Stimulated activated CD4-positive, alpha-beta T cell treated with anti-CD3 and anti-CD28 coated beads, TNF-alpha, amount 100 ng/mL, for 4 hours (primary cell): ENCODE measurements around the gene GPHA2.
"Not testable (repeated sequence)": the region's sequence is repeated elsewhere in the genome, so short reads cannot be mapped to it uniquely, and the experiment has no call there.

ENCODE experiments used
- DNase-seq, 3 experiments: peaks; one replicate each; pipeline ENCODE4 v3.0.0-alpha.2; 2020; ENCODE audit warnings: low read depth in 3 of 3

Gene GPHA2, protein sequence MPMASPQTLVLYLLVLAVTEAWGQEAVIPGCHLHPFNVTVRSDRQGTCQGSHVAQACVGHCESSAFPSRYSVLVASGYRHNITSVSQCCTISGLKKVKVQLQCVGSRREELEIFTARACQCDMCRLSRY

DNA sequence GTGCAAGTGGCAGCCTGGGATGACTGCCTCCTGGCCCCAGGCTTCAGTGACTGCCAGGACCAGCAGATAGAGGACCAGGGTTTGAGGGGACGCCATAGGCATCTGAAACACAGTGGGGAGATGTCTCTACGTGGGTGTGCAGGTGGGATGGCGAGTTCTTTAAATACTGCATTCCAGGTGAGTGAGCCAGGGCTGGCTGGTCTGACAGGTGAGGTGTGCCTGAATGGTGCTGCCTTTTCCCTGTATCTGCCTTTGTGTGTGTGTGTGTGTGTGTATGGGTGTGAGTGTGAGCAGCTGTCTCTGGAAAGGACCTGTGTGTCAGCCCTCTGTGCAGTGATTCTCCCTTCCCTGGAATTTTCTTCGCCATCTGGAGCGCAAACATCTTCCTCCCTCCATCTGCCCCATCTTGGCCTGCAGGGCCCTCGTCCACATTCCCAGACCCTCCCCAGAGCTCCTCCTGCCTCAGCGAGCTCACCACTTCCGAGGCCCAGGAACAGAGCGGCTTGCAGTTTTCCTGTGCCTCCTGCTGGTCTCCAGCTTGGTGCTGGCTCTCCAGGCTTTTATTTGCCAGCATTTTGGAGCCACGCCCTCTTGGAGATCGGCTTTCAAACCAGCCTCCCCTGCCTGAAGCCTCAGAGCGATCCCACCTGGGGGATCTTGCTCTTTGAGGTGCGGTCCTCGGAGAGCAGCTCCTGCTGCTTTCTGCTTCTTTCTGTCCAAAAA is at the start of gene GPHA2:
TSS of gene GPHA2 (minus strand) at position 535 of the 723 bp plus-strand sequence. CDS start at position 102, 433 bp downstream.
- no peak for DNase-seq

DNA sequence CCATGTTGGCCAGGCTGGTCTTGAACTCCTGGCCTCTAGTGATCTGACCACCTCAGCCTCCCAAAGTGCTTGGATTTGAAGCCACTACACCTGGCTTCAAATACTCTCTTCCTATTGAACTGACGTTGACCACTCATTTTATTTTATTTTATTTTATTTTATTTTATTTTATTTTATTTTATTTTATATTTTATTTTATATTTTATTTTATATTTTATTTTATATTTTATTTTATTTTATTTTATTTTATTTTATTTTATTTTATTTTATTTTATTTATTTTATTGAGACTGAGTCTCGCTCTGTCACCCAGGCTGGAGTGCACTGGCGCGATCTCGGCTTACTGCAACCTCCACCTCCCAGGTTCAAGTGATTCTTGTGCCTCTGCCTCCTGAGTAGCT is 47.6 kb upstream of the GPHA2 start:
- DNase-seq: not testable (repeated sequence)

DNA sequence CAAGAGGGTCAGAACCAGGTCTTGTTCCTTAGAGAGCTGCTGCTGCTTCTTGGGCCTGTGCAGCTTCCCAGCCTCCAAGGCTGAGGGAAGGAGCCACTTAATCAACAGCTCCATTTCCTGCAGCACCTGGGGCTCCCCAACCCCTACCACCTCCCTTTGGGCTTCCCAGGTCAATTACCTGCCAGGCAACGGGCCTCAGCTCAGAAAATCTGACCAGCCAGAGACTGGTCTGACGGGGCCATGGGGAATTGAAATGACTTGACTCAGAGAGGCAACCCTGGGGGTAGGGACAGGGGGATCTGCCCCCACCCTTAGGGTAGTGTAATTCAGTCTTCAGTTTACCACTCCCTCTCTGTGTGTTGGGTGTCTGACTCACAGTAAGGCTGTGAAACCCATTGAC is 41.0 kb upstream of the GPHA2 start:
- no peak for DNase-seq

DNA sequence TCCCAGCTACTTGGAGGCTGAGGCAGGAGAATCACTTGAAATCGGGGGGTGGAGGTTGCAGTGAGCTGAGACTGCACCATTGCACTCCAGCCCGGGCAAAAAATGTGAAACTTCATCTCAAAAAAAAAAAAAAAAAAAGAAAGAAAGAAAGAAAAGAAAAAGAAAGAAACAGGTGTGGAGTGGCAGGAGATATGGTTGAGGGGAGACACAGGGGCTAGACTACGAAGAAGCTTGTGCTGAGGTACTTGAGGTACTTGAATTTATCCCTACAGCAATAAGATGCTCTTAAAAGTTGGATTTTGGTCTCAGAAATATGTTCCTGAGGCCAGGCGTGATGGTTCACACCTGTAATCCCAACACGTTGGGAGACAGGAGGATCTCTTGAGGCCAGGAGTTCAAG is 38.4 kb upstream of the GPHA2 start:
- DNase-seq: no peak

DNA sequence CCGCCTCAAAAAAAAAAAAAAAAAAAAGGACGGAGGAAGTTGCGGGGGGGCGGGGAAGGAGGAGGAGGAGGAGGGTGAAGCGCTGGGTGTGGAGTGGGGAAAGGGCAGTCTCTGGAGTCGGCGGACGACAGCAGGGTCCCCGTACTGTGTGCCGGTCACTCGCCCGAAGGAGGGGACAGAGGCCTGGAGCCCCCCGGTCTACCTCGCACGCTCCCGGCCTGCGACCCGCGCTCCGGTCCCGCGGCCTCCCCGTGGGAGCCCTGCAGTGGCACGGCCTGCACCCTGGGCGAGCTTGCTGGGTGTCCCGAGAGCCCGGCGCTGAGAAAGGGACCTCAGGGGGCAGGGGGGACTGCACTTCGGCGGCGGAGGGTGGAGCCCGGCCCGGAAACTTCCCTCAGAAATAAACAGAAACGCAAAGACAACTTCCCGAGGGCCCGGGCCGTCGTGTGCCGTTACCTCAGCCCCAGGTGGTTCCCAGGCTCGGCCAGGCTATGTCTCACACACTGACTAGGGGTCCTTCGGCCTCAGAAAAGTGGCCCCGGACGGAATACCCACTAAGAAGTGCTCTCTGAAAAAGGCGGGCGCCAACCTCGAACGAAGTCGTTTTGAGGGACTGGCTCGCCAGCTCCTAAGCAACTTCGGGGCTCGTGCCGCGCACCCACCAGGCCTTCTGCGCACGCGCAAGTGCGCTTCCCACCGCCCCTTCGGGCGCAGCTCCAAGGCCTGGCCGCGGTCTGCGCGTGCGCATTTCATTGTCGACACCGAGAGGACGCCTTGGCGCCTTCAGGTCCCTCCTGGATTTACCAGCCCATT is 35.9 kb upstream of the GPHA2 start, which contains the start of gene MAJIN:
TSS of gene MAJIN (minus strand) at position 688 of the 813 bp plus-strand sequence. CDS start 12,703 bp downstream, outside the sequence.
- DNase-seq: peak; percentile 80 to 91 (median 85)

DNA sequence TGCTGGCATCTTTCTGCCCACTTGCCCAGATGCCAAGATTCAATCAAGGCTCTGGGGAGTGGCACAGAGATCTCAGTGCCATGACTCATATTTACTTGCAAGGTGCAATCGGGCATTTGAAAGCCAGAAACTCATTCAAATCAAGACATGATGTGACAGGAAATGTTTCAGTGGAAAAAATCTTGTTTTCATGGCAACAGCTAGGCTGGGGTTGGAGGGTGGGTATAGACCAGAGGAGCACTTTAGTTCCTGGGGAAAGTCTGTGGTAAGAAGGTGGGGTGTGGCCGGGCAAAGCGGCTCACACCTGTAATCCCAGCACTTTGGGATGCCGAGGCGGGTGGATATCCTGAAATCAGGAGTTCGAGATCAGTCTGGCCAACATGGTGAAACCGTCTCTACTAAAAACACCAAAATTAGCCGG is 35.0 kb upstream of the GPHA2 start:
- no peak for DNase-seq

DNA sequence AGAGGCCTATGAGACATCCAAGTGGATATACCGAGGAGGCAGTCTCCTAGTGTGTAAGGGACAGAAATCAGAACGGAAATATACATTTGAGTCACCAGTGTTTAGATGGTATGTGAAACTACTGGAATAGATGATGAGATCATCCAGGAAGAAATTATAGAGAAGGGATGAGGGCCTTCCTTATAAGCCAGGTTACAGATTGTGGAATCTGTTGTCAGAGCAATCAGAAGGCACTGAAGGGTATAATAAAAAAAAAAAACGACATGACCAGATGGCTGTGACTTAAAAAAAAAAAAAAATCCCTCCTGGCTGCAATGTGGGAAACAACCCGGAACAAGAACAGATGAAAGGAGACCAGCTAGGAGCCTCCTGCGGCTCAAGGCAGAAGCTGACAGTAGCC is 33.5 kb upstream of the GPHA2 start:
- DNase-seq: no peak

DNA sequence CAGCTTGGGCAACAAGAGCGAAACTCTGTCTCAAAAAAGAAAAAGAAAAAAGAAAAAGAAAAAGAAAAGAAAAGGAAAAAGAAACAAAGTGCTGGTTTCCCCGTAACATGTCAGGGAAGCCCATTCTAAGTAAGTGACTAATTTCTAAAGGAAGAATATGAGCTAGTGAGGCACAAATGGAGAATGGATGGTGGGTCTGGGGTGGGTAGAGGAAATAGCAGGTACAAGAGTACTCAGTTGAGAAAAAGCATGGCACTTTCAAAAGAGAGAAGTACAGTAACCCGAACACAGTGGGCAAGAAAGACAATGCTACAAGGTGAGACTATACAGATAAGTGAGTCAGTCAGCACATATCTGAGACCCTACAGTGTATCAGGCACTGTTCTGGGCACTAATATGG is 31.7 kb upstream of the GPHA2 start:
- DNase-seq: no peak

DNA sequence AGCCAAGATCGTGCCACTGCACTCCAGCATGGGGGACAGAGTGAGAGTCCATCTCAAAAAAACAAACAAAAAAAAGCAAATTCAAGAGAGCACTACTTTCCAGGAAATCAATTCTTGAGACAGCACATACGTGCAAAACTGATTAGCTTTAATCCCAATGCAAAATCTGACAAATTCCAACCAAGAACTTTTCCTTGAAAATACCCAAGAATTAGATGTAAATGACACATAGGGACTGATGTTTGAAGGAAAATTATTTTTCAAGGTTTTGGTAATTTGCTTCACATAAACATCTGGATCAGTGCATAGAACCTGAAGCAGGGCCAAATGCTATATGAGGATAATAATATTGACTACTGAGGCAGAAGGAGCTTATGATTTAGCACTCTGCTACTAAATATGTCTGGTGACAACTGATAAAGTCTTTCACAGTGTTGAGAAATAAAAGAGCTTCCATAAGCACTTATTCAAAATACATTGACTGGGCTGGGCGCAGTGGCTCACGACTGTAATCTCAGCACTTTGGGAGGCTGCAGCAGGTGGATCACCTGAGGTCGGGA is 27.5 kb upstream of the GPHA2 start:
- DNase-seq: no peak

DNA sequence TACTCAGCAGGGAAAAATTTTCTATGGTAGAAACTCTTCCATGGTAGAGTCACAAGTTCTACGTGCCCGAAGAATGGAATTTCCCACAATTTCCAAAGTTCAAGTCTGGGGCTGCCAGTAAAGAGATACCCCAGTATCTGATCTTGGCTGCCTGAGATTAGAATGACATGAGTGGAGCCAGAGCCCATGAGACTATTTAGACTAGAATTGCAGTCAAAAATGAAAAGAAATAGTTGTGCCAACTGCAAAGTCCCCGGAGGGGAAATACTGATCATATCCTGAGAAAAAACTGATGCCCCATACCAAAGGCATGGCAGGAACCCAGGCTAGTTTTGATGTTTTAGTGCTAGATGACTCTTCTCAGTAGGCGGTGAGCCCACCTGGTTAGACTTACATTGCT is 25.0 kb upstream of the GPHA2 start:
- no peak for DNase-seq

DNA sequence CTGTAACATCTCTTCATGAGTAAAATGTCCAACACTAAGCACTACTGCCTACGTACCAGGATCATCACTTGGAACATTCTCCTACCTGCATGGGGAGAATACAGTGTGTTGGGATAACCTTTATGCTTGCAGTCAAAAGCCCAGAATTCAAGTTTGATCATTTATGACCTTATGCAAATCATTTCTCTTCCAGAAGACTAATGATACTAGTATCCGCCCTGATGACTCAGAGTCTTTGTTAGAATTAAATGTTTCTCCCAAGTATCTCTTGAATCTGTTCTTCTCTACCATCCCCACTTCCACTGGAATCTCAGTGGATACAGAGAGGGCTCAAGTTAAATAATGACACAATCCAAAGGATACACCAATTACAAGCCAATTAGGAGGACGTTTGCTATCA is 23.8 kb upstream of the GPHA2 start:
- DNase-seq: no peak

DNA sequence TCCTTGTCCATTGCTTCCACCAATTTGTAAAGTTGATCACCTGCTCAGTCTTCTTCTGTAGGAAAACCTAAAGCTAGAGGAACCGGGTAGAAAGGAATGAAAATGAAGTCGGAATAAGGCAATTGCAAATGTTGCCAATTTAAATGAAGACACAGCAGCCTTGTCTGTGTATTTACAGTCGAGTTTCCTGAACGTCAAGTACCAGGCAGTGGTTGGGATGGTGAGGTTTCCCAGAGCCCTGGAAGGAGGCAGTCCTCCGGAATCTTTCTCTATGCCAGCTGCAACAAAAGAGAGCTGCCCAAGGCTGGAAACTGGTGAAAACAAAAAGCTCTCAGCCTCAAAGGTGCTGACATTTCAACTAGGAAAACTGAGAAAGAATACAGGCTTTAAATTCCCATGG is 18.5 kb upstream of the GPHA2 start:
- DNase-seq: no peak

DNA sequence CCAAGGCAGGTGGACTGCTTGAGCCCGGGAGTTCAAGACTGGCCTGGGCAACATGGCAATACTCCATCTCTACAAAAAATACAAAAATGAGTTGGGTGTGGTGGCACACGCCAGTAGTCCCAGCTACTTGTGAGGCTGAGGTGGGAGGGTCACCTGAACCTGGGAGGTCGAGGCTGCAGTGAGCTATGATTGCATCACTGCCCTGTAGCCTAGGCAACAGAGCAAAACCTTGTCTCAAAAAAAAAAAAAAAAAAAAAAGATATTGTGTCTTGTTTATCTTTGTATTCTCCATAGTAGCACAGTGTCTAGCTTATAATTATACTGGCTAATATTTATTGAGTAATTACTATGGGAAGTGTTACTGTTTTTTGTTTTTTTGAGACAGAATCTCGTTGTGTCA is 15.8 kb upstream of the GPHA2 start:
- no peak for DNase-seq

DNA sequence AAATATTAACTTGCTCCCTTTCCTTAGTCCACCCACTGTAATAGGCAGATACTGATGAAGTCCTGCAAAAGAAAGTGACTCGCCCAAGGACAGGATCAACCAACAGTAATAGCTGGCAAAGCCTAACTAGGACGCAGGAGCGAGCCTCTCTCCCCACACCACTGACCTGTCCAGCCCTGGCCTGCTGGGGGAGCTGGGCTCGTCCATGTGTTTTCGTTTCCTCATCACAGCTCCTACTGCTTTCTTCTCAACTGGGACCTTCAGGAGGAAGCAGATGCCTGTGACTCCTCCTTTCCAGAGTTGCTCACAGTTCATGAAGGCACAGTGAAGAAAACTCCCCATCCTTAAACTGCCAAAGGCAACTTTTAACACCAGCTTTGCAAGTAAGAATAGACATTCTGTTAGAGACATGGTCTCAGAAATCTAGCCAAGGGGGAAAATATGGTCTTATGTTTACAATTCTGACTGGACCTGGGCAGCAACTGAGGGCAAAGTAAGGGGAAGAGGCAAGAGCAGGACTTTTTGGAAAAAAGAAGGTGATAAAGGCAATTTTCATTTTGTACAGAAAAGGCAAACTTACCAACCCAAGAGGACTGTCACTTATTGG is 11.6 kb upstream of the GPHA2 start:
- DNase-seq: no peak

DNA sequence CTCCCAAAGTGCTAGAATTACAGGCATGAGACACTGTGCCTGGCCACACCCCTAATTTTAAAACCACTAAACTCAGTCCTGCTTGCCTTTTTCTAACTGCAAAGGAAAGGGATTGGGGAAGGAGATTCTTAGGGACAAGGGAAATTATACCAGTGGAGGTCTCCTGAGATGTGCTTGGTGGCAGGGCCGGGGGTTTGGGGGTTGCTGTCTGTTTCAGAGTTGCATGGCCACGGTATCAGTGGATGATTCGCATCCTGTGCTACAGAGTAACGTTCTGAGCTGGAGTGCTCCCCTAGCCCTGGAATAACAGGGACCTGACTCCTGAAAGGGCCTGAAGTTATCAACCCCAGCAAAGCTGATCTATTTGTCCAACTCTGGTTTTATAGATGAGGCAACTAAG is 846 bp upstream of the GPHA2 start:
- DNase-seq: no peak

DNA sequence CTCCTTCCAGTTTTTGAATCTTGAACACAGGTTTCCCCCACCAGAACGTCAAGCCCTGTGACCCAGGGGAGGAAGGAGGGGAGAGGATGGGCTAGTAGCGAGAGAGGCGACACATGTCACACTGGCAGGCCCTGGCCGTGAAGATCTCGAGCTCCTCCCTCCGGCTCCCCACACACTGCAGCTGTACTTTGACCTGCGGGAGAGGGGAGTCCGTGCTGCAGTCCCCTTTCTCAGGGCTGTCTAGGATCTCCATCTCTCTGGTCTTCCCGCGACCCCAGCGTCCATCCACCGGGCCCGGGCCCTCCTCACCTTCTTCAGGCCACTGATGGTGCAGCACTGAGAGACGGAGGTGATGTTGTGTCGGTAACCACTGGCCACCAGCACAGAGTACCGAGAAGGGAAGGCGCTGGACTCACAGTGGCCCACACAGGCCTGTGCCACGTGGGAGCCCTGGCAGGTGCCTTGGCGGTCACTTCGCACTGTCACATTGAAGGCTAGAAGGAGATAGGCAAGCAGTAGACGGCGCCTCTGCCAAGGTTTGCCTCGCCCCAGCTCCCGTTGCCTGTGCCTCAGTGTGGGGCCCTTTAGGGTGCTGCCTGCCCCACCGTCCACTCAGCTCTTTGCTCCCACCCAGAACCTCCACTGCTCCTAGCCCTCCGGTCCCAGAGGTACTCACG is 873 bp downstream of the GPHA2 start:
- DNase-seq: no peak

DNA sequence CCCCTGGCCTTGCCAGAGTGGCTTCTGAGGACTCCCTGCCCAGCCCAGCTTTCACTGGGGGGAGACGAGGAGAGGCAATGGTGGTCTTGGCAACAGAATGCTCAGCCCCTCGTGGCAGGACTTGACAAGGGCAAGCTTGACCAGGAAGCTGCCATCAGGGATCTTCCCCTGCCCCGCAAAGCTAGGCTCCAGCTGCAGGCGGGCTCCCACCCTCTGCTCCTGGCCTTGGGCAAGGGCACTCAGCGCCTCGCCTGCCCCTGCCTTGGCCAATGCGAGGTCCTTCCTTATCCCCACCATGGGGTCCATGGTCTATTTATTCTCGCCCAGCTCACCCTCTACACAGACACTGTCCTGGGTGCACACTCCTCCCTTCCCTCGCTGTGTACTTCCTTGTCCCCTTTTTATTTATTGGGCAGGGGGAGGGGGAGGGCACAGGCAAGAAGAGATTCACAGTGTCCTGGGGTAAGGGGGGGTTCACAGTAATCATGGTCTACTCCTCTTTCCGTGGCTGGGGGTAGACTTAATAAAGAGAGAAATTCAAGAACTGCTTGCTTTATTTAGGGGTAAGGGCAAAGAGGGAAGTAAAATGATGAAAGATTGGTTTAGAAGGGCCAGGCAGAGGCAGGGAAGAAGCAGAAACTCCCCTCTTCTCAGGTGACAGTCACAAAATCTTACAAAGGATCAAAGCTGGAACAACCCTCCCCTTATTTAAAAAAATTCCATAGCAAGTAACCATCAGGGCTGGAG is 1.6 kb downstream of the GPHA2 start:
- no peak for DNase-seq

DNA sequence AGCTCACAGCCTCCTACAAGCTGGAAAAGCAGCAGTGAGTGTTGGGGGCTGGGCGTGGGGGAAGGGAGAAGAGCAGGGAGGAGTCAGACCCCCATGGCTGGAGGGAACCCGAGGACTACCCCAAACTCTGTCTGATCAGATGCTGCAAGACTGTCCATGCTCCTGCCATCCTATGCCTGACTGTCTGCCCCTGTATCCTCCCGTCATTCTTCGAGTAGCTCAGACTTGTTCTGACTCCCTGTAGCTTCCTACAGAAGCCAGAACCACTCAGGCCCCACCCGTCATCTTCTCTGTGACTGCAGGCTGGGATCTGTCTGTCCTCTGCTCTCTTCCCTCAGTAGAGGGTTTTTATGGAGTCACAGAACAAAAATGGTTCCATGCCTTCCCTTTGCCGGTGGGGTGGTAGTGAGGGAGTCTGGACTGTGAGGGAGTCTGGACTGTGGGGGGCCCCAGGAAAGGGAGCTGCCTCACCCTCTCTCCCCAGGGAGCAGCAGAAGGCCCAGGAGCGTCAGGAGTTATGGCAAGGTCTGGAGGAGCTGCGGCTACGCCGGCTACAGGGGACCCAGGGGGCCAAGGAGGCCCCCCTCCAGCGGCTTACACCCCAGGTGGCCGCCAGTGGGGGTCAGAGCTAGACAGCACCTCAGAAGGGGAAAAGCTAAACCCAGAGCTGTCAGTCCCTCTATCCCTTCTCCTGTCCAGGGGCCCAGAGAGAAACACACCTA is 2.3 kb downstream of the GPHA2 start:
- DNase-seq: no peak

DNA sequence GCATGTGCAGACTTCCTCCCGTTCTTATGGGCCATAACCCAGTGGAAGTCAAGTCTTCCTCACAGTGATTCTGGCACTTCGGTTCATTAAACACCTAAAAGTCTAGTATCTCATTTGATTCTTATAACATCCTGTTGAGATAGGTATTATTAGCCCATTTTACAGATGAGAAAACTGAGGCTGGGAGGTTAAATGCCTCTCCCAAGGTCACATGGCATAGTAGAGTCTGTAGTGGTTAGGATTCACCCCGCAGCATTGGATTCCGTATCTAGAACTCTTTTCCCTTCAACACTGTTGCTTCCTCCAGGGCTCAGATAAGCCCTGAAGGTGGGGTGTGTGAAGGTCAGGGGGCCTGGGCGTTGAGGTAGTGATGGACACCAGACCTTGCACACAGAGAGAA is 3.4 kb downstream of the GPHA2 start:
- no peak for DNase-seq

DNA sequence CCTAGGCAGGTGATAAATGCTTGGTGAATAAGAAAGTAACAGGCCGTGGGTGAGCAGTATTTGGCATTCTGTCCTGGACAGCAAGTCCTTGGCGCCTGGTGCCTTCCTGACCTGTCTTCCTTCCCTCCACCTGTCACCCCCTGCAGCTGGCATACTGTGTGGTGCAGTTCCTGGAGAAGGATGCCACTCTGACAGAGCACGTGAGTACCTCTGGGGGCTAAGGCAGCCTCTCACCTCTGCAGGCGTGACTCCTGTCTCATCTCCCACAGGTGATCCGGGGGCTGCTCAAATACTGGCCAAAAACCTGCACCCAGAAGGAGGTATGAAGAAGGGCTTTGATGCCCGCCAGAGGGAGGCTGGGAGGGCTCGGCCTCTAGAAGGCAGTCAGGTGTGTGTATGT is 4.4 kb downstream of the GPHA2 start:
- DNase-seq: no peak
